GM13976 (cell line): ENCODE results near the gene ADAMTS2.

Experiments used
- DNase-seq: peaks from one replicate; pipeline ENCODE4 v3.0.0; 2012; ENCODE audit warnings: low spot score
- in situ Hi-C: fragments of 300-500 bp; cut with MboI; formaldehyde crosslinking; loops from one replicate; pipeline ENCODE4 v1.12.0; 2022; ENCODE audit warnings: low sequenced_read_pairs, mixed read lengths, inconsistent platforms; ENCODE audit not compliant: unreplicated experiment
- TF ChIP-seq, protein P1 (sequence below): IDR thresholded peaks from 2 replicates; pipeline ENCODE4 v1.5.1; 2012; ENCODE audit warnings: borderline replicate concordance, mild to moderate bottlenecking; ENCODE audit not compliant: insufficient read depth; ENCODE audit errors: extremely low read depth, missing control alignments, control extremely low read depth

ADAMTS2 gene

DNA sequence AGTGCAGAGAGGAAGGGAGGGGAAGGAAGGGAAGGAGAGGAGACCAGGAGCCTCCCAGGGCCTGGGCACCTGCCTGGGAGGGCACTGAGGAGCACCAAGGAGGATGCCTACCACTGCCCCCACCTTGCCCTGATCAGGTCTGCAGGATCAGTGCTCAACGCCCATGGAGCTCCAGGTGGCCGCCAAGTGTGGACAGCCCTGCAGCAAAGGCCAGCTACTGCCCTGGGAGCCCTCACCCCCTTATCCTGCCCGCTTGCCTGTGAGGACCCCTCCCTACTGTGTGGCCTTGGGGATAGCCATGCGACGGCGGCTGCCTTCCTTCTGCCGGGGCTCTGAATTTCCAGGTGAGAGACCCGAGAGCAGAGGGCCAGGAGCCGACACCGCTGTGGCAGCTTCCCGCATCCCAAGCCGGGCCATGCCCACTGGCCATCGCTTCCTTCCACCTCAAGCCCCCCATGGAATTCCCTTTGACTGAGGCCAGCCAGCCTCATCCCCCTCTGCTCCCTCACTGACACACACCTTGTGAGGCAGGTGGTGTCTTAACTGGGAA is 12.4 kb downstream of the ADAMTS2 start:
- TF ChIP-seq, protein P1, sequence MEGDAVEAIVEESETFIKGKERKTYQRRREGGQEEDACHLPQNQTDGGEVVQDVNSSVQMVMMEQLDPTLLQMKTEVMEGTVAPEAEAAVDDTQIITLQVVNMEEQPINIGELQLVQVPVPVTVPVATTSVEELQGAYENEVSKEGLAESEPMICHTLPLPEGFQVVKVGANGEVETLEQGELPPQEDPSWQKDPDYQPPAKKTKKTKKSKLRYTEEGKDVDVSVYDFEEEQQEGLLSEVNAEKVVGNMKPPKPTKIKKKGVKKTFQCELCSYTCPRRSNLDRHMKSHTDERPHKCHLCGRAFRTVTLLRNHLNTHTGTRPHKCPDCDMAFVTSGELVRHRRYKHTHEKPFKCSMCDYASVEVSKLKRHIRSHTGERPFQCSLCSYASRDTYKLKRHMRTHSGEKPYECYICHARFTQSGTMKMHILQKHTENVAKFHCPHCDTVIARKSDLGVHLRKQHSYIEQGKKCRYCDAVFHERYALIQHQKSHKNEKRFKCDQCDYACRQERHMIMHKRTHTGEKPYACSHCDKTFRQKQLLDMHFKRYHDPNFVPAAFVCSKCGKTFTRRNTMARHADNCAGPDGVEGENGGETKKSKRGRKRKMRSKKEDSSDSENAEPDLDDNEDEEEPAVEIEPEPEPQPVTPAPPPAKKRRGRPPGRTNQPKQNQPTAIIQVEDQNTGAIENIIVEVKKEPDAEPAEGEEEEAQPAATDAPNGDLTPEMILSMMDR: no peak

DNA sequence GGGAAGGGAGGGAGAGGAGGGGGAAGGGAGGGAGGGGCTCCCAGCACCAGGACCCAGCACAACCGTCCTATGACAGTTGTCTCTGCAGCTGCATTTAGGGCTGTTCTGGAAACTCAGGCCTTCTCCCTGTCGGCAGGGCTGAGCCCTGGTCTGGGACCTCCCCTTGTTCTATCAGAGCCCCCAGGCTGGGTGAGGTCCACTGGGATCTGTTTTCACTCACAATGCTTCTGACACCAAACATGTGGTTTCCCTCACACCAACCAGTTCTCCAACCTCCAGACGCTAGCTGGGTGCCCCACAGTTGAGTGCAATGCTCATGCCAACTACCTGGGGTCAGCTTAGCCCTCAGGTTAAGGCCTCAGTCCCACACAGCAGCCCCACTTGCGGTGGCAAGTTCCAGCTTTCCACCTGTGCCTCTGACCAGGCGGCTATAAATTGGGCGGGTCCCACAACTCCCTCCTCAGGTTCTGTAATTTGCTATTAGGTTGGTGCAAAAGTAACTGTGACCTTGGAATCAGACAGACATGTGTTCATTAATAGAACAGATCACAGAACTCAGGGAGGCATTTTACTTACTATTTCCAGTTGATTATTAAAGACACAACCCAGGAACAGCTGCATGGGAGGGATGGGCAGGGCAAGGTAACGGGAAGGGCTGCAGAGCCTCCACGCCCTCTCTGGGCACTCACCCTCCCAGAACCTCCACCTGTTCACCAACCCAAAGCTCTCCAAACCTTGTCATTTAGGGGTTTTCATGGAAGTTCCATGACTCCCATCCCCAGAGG is 13.5 kb downstream of the ADAMTS2 start:
- TF ChIP-seq, protein P1: no peak

More for the DNA sequence above, 12.4 kb downstream of the ADAMTS2 start:
- no peak for DNase-seq
- in situ Hi-C loops: no loop called here

DNA sequence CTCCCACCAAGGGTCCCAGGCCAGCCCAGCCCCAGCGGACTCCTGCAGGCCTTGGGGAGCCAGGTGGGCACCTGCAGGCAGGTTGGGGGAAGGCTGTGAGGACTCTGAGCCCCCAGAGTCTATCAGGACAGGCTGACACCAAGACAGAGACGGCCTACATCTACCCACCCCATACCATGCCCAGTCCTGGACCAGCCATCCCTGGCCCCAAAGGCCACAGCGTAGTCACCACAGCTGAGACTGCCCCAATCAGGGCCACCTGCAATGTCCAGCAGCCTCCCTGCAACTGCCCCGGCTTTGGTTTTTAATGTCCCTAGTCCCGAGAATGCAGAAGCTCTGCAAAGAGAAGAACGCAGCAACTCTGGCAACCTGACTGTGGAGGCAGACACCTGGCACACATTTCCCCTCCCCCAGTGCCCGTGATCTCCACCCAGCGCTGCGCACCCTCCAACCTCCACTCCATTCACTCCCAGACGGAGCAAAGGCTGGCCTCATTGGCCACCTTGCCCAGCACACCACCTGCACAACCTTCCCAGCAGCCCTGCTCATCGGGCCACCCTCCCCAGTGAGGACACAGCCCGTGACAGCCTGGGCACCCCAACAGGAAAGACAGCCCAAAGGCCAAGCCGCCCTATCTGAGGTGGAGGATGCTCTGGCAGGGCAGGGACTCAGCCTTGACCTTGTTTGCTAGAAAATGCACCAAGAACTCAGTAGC is 14.9 kb downstream of the ADAMTS2 start:
- DNase-seq: no peak
- TF ChIP-seq, protein P1: no peak
- in situ Hi-C loops: no loop called here

More for the DNA sequence above, 13.5 kb downstream of the ADAMTS2 start:
- in situ Hi-C loops: no loop called here
- DNase-seq: no peak

DNA sequence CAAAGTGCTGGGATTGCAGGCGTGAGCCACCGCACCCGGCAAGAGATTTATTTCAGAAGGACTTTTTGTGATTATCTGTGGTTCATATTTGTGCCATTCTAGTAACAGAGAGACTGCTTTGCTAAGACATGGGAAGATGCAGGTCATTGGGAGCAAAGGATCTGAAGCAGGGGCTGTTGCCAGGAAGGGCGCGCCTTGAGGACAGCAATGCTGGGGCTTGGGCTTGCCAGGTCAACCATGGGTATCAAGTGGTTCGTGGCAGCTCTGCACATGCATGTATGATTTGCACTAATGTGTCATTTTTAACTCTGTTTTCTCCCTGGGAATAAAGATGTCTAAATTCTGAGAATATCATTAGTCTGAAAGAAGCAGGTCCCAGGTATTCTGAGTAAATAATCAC is 17.0 kb downstream of the ADAMTS2 start:
- DNase-seq: no peak
- in situ Hi-C loops: no loop called here
- TF ChIP-seq, protein P1: no peak

DNA sequence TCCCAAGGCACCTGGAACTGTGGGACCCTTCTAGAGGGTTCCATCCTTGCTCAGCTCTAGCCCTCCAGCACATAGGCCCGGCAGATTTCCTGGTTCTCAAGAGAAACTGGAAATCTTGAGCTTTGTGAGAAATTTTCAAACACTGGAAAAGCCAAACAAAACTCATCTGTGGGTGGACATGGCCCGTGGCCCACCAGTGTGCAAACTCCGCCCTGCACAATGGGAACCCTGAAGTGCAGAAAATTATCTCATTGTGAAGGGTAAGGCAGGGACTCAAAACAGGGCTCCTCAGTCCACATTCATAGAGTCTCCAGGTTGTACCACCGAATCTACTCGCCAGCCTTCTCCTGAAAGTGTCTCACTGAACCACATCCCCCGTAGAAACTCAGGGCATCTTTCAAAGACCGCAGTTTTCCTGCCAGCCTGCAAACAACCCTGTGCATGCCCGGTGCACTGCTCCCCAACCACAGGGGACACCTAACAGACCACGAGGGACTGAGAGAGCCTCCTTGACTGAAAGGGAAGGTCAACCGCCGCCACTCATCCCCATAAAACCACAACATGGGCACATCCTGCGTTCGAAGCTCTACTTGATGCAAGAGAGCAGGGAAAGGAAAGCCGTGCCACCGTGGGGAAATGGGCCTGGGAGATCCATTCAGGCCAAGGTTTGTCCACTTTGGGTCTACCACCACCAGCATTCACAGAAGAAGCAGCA is 18.1 kb downstream of the ADAMTS2 start:
- no peak for DNase-seq
- in situ Hi-C loops: no loop called here
- TF ChIP-seq, protein P1: no peak

DNA sequence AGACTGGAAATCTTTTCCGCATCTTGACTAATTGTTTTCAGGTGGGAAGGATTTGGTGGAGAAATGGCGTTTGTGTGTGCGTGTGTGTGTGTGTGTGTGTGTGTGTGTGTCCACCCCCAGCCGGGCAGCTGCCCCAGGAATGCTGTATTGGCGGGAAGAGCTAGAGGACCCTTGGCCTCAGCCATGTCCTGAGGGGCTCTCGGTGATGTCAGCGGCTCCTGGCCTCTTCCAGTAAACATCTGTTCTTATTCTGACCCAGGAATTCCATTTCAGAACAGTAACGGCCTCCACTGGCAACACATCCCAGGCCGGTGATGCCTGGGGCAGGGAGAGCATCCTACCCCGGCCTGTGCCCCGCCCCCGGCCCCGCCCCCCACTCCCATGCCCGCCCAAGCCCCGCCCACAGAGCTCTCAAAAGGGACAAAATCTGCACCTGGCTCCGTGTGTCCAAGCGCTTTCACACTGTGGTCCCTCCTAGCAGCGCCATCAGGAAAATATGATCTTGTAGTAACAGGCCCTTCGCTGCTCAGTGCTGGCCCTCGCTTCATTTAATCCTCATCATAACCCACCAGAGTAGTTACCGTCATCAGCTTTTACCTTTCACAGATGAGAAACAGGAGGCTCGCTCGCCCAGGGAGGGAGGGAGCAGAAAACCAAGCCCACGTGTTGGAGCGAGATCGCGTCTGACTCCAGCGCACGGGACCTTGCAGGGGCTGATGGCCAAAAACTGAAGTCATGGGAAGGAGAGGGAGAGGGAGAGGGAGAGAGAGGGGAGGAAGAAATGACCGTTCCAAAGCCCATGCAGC is 18.9 kb downstream of the ADAMTS2 start:
- in situ Hi-C loops: no loop called here
- TF ChIP-seq, protein P1: no peak

More for the DNA sequence above, 18.9 kb downstream of the ADAMTS2 start:
- DNase-seq: no peak
